Activated CD4-positive, alpha-beta T cell treated with anti-CD3 and anti-CD28 coated beads, Interleukin-2, Interleukin-6, amounts not matched to agents 100 ng/mL and 50 ng/mL, durations not matched to agents 16 hours and 8 hours (primary cell): Measurements from ENCODE around the gene SLC25A34.

ENCODE experiments used
- DNase-seq: peaks from one replicate; pipeline ENCODE4 v3.0.0-alpha.2; 2020

The SLC25A34 gene

DNA sequence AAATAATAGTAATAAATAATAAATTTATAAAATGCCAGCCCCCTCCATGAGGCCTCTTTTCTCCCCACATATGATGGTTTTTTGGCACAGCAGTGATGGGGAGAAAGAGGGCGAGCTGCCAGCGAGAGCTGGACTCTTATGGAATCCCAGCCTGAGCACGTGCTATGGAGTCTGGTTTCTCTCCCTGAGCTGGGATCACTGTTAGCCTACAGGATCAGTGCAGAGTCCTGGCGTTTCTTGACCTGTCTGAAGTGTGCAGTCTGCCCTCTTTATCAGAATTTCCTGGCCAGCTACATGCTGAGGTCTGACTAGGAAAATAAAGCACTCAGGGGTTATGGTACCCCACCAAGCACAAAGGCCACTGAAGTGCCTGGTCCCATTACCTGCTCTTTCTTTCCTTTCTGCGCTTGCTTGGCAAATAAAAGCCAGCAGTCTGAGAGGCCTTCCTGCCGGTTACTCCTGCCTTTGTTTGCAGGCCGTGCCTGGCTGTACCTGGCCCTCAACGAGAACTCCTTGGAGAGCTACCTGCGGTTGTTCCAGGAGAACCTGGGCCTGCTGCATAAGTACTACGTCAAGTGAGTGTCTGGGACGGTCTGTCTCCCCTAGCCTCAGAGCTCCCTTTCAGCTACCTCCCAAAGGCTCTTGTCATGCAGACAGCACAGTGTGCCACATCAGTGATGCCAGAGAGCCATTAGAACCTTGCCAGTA lies 18.5 kb upstream of the SLC25A34 start:
- DNase-seq = no peak

DNA sequence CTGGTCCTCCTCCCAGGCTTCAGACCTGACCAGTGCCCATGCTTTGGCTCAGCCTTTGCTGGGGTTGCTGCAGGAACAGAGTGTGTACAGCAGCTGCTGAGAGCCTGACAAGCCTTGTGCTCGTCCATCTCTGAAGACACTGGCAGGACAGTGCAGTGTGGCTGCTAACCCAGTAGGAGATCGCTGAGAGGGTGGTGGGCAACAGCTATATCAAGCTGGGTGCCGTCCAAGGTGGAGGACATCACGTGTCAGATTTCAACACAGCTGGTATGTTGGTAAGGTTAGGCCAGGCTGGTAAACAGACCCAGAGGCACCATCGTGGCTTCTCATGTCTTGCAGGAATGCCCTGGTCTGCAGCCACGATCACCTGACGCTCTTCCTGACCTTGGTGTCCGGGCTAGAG lies 17.9 kb upstream of the SLC25A34 start:
- DNase-seq = no peak

DNA sequence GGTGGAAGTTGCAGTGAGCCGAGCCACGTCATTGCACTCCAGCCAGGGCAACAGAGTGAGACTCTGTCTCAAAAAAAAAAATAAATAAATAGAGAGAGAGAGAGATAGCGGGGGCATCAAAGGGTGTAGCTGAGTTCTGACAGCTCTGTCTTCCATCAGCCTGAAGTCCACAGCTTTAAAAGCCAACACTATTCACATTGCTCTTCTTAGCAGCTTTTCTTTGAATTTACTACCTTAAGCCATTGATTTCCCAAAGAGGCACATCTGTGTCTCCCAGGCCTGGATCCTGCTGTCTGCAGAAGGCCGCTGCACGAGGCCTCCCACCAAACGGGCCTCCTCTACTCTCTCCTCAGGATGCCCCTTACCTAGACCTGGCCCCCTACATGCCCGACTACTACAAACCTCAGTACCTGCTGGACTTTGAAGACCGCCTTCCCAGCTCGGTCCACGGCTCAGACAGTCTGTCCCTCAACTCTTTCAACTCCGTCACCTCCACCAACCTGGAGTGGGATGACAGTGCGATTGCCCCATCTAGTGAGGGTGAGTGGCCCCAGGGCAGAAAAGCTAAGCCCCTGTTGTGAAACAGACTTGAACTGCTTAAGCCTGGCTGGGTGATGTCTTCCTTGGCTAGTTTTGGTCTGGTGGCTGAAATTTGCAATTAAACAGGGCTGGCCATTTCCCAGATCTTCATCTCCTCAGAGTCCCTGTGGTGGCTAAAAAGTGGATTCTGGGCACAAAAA lies 16.5 kb upstream of the SLC25A34 start:
- no peak for DNase-seq

DNA sequence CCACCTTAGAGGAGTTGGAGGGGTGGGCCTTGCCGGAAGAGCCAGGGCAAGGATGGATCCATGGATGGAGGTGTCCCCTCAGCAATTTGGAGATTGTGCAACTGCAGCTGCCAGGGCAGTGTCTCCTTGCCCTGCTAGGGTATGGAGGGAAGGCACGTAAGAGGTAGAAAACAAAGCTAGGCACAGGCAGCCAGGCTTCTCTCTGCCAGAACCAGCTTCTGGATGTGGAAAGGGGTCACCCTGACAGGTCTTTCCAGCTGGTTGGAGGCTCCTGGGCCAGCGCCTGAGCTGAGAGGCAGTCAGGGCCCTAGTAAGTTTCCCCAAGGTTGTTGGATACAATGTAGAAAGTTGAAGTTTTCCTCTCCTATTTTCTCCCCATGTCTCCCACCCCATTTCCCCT lies 15.2 kb upstream of the SLC25A34 start:
- no peak for DNase-seq

DNA sequence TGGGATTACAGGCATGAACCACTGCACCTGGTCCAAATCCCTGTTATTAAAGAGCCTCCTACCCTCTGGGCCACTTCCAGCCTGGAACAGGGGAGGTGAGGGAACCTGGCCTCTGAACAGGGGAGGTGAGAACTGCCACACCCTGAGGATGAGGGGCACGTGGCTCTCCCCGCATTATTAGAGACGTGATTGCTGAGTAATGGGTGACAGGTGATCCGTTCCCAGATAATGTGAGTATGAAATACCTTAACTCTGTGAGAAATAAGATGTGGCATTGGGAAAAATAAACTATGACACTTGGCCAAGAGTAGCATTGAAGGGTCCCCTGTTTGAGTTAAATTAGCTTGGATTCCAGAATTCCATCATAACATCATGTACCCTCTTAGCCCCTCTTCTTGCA lies 13.6 kb upstream of the SLC25A34 start:
- no peak for DNase-seq

DNA sequence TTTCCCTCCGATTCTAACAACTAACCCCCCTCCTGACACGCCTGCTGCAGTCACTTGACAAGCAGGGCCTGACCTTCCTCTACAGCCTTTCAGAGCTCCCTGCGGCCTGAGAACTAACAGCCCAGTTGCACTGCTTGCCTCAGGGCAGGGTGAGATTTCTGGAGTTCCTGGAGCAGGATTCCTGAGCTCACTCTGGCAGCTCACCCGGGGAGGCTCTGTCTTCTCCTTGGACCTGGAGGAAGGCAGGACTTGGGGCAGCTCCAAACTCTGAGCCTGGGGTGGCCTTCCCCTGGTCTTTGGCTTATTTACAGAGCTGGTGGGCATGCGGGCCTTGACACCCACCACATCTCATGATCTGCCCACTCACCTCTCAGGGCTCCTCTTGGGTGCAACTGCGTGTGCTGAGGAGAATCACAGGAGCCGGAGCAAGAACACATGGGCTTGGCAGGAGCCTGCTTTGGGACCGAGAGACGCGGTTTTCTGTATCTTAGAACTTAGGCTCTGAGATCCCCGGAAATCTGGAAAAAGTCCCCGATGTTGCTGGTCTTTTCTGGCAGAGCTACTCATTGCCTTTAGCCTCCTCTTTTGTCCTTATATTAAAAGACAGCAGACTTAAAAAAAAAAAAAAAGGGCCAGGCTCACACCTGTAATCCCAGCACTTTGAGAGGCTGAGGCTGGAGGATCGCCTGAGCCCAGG lies 13.1 kb upstream of the SLC25A34 start:
- no peak for DNase-seq

DNA sequence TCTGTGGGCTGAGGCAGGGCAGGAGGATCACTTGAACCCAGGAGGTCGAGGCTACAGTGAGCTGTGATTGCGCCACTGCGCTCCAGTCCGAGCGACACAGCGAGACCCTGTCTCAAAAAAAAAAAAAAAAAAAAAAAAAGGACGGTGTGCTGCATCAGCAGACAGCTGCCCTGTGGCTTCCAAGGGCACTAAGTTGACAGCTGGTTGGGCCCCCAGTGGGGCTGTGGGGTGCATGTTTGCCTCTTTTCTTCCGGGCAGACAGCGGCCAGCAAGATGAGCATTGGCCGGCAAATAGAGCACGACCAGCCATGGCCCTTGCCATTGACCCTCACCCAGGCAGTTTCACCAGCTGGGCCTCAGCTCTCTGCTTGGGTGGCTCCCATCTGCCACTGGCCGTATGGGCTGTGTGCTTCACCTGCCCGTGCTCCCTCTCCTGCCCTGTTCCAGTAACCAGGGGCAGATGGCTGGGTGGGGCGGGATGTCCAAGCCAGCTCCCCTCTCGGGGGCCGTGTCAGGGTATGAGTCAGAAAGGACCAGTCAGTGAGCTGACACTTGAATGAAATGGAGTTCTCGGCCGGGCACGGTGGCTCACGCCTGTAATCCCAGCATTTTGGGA lies 12.3 kb upstream of the SLC25A34 start:
- DNase-seq = no peak

DNA sequence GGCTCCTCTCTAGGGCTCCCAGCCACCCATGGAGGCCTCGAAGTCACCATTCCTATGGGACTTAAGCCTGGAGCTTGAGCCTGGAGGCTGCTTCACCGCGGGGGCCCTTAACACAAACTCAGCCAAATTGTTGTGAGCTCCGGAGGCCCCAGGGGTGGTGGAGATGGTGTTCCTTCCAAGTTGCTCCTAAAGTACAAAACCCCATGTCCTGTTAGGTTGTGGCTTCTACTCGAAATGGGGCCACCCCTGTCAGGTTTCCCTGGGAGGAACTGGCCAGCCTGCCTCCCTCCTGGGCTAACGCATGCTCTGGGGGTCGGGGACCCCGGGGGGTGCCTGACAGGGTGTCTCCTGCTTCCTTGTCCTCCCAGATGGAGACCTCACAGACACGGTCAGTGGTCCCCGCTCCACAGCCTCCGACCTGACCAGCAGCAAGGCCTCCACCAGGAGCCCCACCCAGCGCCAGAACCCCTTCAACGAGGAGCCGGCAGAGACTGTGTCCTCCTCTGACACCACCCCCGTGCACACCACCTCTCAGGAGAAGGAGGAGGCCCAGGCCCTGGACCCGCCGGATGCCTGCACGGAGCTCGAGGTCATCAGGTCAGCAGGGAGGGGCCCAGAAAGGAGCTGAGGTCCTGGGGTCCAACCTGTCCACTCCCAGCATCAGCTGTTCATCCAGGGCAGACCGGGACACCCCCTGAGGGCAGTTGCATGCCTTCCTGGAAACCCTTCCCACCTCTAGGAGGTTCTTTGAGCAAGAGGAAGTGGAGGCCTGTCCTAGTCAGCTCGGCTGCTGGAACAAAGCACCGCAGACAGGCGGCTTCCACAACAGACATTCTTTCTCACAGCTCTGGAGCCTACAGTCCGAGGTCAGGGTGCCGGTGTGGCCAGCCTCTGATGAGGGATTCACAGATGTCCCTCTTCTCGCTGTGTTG lies 10.8 kb upstream of the SLC25A34 start:
- DNase-seq = no peak

DNA sequence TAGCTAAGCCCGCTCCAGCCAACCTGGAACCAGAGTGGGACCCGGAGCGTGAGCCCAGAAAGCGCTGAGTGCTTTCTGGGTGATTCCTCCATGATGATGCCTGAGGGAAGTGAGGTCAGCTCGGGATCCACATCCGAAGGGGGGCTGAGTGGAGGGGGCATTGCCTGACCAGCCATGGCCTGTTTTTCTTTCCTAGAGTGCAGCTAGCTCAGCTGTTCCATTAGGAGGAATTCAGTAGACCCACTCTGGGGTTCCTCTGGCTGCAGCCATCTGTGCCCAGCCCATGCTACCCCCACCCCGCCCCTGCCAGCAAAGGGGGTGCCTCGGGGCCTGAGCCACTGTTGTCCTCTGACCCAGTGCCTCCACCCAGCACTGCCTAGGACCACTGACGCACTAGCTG lies 9.6 kb upstream of the SLC25A34 start:
- DNase-seq = no peak

DNA sequence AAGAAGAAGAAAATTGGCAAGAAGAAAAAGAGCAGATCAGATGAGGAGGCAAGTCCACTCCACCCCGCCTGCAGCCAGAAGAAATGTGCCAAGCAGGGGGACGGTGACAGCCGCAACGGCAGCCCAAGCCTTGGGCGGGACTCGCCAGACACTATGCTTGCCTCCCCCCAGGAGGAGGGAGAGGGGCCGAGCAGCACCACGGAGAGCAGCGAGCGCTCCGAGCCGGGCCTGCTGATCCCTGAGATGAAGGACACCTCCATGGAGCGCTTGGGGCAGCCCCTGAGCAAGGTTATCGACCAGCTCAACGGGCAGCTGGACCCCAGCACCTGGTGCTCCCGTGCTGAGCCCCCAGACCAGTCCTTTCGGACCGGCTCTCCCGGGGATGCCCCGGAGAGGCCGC lies 9.0 kb upstream of the SLC25A34 start:
- no peak for DNase-seq

DNA sequence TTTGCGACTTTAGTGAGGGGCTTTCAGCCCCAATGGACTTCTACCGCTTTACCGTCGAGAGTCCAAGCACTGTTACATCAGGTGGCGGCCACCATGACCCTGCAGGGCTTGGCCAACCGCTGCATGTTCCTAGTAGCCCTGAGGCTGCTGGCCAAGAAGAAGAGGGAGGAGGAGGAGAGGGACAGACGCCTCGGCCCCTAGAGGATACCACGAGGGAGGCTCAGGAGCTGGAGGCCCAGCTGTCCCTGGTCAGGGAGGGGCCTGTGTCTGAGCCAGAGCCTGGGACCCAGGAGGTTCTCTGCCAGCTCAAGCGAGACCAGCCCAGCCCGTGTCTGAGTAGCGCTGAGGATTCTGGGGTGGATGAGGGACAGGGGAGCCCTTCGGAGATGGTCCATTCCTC lies 8.6 kb upstream of the SLC25A34 start:
- DNase-seq = no peak

DNA sequence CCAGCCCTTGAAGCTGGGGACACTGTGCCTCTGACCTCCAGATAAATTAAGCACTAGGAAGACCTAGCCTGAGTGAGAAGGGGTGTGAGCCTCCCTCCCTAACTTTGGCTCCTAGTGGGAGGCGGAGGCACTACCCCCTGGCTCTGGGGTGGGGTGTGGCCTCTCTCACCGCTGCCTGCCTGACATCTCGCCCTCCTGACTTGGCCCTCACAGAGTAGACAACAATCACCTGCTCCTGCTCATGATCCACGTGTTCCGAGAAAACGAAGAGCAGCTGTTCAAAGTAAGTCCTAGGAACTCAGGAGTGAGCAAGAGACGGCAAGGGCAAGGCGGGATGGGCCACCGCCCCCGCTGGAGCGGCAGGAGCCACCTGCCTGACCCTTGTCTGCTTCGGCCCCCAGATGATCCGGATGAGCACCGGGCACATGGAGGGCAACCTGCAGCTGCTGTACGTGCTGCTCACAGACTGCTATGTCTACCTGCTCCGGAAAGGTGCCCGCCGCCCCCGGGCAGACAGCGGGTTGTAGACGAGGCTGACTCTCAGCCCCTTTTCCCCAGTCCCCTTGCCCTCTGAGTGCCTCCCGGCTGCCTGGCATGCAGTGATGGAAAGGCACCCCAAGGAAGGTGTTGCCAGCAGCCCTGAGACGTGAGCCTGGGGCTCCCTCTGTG lies 8.1 kb upstream of the SLC25A34 start:
- no peak for DNase-seq

DNA sequence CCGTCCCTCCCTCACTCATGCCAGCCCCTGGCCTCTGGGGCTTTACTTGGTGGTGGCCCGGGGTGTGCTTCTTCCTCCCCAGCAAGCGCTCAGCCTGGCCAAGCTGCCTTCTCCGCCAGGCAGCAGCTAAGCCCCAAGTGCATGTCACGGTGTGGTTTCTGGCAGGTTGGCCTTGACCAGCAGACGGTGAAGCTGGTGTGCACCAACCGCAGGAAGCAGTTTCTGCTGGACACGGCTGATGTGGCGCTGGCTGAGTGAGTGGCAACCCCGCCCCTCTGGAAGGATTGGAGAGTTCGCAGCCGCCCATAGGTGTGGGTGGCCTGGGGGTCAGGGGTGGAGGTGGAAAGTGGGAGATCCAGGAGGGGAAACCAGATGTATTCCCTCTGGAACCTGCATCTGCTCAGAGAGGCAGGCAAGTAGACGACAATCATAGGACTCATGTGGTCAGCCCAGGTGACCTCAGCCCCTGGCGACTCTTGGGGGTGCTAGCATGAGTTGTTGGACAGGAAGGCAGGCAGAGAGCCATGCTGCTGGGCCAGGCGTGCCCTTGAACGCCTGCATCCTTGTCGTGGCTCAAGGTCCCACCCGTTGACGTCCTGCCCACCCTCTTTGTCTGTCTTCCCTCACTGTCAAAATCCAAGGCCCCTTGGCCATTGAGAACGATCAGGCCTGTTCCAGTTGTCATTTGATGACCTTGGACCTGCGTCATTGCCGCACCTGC lies 7.0 kb upstream of the SLC25A34 start:
- DNase-seq = no peak

DNA sequence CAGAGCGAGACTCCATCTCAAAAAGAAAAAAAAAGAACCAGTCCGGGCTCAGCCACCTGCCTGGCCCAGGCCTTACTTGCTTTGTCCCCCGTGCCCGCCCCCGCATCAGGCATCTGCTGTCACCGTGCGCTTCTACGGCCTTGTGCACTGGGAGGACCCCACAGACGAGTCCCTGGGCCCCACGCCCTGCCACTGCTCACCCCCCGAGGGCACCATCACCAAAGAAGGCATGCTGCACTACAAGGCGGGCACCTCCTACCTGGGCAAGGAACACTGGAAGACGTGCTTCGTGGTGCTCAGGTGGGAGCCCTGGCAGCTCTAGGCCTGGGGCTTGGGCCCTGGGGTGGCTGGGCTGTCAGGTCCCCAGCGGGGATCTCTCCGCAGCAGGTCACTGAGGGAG lies 5.6 kb upstream of the SLC25A34 start:
- no peak for DNase-seq

DNA sequence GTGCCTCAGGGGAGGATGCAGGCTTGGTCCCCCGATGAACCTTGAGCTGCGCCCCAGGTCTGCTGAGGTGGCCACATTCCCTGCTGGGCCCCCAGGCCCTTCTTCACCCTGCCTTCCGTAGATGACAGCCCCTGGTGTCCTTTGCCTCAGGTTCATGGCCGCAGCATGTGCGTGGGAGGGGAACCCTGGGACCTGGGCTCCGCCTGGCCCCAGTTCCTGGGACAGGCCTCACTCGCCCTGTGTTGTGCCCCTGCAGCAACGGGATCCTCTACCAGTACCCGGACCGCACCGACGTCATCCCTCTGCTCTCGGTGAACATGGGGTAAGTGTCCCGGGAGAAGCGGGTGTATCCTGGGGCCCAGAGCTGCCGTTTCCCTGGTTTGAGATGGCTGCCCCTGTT lies 5.1 kb upstream of the SLC25A34 start:
- no peak for DNase-seq

DNA sequence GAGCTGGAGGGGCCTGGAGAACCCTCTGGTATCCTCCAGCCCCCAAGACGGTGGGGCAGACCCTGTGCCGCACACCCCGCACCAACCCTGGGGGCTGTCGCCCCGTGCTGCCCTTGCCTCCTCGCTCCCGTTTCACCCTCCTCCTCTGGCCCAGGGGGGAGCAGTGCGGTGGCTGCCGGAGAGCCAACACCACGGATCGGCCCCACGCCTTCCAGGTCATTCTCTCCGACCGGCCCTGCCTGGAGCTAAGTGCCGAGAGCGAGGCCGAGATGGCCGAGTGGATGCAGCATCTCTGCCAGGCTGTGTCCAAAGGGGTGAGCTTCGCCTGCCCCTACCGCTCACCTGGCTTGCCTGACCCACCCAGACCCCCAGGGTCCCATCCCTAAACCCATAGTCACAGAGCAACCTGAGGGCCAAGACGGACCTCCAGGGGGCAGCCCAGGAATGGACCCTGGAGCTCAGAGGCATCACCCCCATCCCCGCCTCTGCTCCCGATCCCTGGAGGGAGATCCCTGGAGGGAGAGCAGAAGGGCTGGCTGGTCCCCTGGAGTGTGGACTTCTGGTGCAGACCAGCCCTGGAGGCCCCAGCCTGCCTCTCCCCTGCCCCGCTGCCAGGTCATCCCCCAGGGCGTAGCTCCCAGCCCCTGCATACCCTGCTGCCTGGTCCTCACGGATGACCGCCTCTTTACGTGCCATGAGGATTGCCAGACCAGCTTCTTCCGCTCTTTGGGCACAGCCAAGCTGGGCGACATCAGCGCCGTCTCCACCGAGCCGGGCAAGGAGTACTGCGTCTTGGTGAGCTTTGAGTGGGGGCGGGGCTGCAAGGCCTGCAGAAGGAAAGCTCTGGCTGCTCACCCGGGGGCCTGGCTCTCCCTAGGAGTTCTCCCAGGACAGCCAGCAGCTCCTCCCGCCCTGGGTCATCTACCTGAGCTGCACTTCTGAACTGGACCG lies 4.0 kb upstream of the SLC25A34 start:
- no peak for DNase-seq

DNA sequence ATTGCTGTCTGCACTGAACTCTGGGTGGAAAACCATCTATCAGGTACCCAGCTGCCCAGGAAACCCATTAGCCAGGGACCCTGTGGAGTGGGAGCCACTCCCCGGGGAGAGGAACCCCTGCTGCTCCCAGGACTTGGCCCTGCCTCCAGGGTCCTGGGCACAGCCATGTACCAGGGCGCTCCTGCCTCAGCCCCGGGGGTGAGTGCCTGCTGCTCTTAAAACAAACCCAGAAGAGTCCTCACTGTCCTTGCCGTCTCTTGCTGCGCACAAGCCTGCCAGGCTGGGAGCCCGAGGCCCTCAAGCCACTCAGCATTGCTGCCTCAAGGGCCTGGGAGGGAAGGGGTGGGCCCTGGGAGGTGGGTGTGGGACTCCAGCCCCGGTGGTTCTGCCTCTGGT lies 3.4 kb upstream of the SLC25A34 start:
- DNase-seq = no peak

DNA sequence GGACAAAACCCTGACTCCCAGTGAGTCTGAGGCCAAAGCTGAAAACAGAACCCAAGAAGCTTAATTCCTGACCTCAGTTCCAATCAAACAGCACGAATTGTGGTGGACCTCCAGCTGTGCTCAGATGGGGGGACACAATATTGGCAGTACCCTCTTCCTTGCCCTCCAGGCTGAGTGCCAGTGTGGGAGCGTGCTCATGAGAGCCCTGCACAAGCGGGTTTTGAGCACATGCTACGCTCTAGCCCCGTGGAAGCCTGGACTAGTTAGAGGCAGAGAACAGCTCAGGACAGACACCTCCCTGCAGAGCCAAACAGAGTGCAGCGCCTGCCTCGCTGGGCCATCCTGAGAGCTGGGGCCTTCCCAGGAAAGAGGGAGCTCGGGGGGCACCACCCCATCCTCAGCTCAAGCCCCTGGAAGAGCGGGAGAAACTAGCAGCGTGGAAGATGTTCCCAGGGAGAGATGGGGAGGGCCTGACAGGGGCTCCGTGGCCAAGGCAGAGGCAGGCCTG lies 2.8 kb upstream of the SLC25A34 start:
- DNase-seq = no peak

DNA sequence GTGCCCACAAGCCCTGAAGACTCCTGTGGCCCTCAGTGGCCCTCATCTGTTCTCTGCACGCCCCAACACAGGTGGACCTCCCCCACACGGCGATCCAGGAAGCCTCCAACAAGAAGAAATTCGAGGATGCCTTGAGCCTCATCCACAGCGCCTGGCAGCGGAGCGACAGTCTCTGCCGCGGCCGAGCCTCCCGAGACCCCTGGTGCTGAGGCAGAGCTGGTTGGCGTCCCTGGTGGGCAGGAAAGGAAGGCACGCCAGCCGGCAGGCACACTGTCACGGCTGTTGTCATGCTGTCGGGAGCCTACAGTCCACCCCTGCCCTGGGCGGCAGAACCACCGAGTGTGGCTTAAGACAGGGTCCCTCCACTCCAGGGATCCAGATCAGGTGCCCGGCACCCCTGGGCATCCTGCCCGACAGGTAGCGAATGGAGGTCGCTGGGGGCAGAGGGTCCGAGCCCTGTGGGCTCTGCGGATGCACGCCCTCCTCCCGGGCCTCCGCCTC lies 2.3 kb upstream of the SLC25A34 start:
- DNase-seq = no peak

DNA sequence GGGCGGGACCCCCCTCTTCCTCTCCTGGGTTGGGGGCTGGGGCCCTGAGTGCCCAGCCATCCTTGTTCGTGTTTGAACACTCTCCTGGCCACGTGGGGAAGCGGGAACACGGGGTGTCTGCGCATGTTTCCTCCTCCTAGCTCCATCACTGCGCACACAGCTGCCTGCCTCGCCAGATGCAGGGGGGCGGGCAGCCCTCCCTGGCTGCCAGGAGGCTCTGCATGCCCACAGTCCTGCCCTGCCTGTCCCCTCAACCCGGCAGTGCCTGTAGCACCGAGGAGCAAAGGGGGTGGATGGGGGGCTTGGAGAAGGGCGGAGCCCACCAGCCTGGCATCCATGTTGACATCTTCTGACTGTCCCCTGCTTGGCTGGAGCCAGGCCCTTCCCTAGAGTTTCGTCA lies 1.8 kb upstream of the SLC25A34 start:
- no peak for DNase-seq
